SK-N-SH (cell line): ENCODE measurements around the gene PDIA5.

Source experiments
- MAX ChIP-seq: IDR thresholded peaks from 2 replicates; pipeline ENCODE4 v1.4.0; 2012; ENCODE audit warnings: low read depth
- MXI1 ChIP-seq: IDR thresholded peaks from 2 replicates; pipeline ENCODE4 v1.6.1; 2012; ENCODE audit warnings: mild to moderate bottlenecking, low read depth, low read length, improper control_type of control experiment
- POLR2AphosphoS5 ChIP-seq: IDR thresholded peaks from 2 replicates; pipeline ENCODE4 v1.6.1; 2012; ENCODE audit warnings: low read depth, low read length
- SMC3 ChIP-seq: IDR thresholded peaks from 2 replicates; pipeline ENCODE4 v1.6.1; 2012; ENCODE audit warnings: low read depth, low read length, improper control_type of control experiment
- TF ChIP-seq, protein P1 (sequence below): fragments of 200-600 bp; sonication (generic); IDR thresholded peaks from 2 replicates; pipeline ENCODE4 v1.6.1; 2017; ENCODE audit warnings: antibody characterized with exemption, mild to moderate bottlenecking, moderate library complexity

- TF ChIP-seq, protein P1, sequence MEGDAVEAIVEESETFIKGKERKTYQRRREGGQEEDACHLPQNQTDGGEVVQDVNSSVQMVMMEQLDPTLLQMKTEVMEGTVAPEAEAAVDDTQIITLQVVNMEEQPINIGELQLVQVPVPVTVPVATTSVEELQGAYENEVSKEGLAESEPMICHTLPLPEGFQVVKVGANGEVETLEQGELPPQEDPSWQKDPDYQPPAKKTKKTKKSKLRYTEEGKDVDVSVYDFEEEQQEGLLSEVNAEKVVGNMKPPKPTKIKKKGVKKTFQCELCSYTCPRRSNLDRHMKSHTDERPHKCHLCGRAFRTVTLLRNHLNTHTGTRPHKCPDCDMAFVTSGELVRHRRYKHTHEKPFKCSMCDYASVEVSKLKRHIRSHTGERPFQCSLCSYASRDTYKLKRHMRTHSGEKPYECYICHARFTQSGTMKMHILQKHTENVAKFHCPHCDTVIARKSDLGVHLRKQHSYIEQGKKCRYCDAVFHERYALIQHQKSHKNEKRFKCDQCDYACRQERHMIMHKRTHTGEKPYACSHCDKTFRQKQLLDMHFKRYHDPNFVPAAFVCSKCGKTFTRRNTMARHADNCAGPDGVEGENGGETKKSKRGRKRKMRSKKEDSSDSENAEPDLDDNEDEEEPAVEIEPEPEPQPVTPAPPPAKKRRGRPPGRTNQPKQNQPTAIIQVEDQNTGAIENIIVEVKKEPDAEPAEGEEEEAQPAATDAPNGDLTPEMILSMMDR, result no peak
- TF ChIP-seq POLR2AphosphoS5 (no peak), SMC3 (no peak), MXI1 (no peak), MAX (no peak)
Measured at GRCh38 chr3:123082370-123083065, 15.7 kb downstream of the PDIA5 start.
